GM10248 (cell line): Measurements from ENCODE around the gene ABR.

Source experiments
- CTCF ChIA-PET: fragments of 300-600 bp; sonication (Branson Sonifier 250); formaldehyde crosslinking; extraction: SDS; loops from one replicate; lab custom pipeline; 2021; ENCODE audit warnings: antibody characterized with exemption; lab: Yijun Ruan, JAX
- POLR2A ChIA-PET: fragments of 350-650 bp; sonication (Branson Sonifier 250); formaldehyde crosslinking; extraction: SDS; loops from one replicate; lab custom pipeline; 2020; ENCODE audit warnings: antibody characterized with exemption; lab: Yijun Ruan, JAX
- DNase-seq: peaks from one replicate; pipeline ENCODE4 v3.0.0; 2012; ENCODE audit errors: extremely low spot score
- TF ChIP-seq, protein P1 (sequence below): IDR thresholded peaks from 2 replicates; pipeline ENCODE4 v1.5.1; 2012; ENCODE audit warnings: mild to moderate bottlenecking, low read depth; ENCODE audit errors: extremely low read depth, missing control alignments, control extremely low read depth

The ABR gene

DNA sequence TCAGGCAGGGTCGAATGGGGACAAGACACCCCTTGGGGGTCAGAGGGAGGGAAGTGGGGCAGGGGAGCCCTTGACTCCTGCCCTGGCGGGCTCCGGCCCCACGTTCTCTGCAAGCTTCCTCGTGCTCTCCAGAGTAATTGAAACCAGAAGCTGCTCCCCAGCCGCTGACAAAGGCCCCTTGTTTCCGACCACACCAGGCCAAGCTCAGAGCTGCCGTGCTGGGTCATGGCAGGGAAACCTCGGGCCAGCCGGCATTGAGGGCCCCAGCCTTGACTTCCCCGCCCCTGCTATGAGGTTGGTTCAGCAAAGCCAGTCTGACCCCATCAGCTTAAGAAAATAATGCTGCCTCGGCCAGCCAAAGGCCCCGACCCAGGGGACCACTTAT lies 139.6 kb downstream of the ABR start:
- ChIA-PET POLR2A (no interaction called here), CTCF (interaction anchor here (1.3 kb wide), 1 partner anchor 16 kb away, joined by 3 read pairs; no protein-coding TSS in a partner anchor)
- TF ChIP-seq, protein P1, sequence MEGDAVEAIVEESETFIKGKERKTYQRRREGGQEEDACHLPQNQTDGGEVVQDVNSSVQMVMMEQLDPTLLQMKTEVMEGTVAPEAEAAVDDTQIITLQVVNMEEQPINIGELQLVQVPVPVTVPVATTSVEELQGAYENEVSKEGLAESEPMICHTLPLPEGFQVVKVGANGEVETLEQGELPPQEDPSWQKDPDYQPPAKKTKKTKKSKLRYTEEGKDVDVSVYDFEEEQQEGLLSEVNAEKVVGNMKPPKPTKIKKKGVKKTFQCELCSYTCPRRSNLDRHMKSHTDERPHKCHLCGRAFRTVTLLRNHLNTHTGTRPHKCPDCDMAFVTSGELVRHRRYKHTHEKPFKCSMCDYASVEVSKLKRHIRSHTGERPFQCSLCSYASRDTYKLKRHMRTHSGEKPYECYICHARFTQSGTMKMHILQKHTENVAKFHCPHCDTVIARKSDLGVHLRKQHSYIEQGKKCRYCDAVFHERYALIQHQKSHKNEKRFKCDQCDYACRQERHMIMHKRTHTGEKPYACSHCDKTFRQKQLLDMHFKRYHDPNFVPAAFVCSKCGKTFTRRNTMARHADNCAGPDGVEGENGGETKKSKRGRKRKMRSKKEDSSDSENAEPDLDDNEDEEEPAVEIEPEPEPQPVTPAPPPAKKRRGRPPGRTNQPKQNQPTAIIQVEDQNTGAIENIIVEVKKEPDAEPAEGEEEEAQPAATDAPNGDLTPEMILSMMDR, result no peak
- no peak for DNase-seq

- TF ChIP-seq, protein P1, result no peak
- CTCF ChIA-PET, result interaction anchor here (1.3 kb wide), 1 partner anchor 17 kb away, joined by 3 read pairs; no protein-coding TSS in a partner anchor
- POLR2A ChIA-PET, result no interaction called here
- no peak for DNase-seq
Measured at GRCh38 chr17:1039511-1040215, 140.1 kb downstream of the ABR start.

DNA sequence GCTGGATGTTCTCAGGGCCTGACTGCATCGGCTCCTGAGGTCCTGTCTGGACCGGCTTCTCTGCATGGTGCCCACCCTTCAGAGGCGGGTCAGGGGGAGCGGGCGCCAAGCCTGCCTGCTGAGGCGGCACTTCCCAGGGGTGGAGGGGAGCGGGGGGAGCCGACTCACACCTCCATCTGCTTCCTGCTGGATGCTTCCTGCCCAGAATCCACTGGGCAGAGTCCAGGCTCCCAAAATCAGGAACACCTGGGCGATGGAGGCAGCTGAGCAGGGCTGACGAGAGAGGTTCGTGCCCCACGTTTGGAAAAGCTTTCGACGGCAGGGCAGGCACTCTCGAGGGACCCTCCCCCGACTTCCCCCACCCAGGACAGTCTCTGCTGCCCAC lies 140.7 kb downstream of the ABR start:
- TF ChIP-seq, protein P1, result no peak
- POLR2A ChIA-PET, result no interaction called here
- no peak for DNase-seq

GRCh38 chr17:1038459-1039122 lies 141.2 kb downstream of the ABR start:
- ChIA-PET POLR2A (no interaction called here), CTCF (interaction anchor here (1.2 to 2.1 kb wide), 2 partner anchors 11 to 18 kb away, joined by 3 to 8 read pairs; no protein-coding TSS in a partner anchor)
- DNase-seq, result no peak
- TF ChIP-seq, protein P1, result no peak

More for the DNA sequence above, 140.7 kb downstream of the ABR start:
- CTCF ChIA-PET, result no interaction called here

DNA sequence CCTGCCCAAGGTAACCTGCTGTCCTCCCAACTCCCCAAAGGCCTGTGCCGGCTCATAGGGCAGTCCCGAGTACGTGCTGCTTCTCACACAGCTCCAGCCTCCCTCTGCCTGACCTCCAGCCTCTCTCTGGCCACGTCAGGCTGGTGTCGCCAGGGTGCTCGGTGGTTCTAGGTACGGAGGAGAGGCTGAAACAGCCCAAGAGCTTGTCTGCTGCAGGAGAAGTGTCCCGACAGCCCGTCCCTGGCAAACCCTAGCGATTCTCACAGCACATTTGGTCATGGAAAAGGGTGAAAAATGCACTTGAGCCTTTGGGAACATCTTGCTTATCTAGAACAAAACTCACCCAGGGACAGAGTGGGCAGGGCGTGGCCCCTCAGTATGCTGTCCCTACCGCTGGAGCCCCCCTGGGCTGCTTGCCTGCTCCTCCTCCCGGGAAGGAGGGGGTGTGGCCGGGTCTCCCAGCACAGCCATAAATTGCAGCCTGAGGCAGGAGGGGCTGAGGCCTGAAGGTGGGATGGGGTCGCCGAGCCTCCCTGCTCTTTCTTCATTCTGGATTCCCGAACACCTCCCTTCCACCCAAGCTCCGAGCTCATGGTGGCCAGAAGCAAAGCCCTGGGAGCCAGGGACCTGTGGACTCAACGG lies 142.4 kb downstream of the ABR start:
- CTCF ChIA-PET, result interaction anchor here (1.2 to 2.1 kb wide), 2 partner anchors 13 to 19 kb away, joined by 3 to 8 read pairs; no protein-coding TSS in a partner anchor
- TF ChIP-seq, protein P1, result no peak
- POLR2A ChIA-PET, result no interaction called here
- no peak for DNase-seq

- ChIA-PET POLR2A (no interaction called here), CTCF (interaction anchor here (2.1 kb wide), 1 partner anchor 19 kb away, joined by 8 read pairs; no protein-coding TSS in a partner anchor)
- TF ChIP-seq, protein P1, result no peak
- no peak for DNase-seq
Measured at GRCh38 chr17:1036845-1037237, 142.9 kb downstream of the ABR start.
